GM23338 (cell line): ENCODE data around the gene CAPN9. TPM values are rescaled to one million over a fixed set of nuclear protein-coding genes. Genes with fewer than 3 reads are reported as not detected.

Source experiments
- ATAC-seq: fragments of 200-7000 bp; cut with Tn5 transposase; 3 replicates; pipeline ENCODE4 v1.9.1; 2020
- DNase-seq: peaks from one replicate; pipeline ENCODE4 v3.0.0-alpha.2; 2015; ENCODE audit warnings: low spot score
- H2AFZ ChIP-seq: fragments of 200-600 bp; sonication (generic); 2 replicates; pipeline ENCODE4 v1.8.0; 2016; ENCODE audit warnings: antibody characterized with exemption, mild to moderate bottlenecking, moderate library complexity
- H3F3A ChIP-seq: fragments of 200-600 bp; sonication (generic); replicated peaks from 2 replicates; pipeline ENCODE4 v1.8.0; 2017; ENCODE audit warnings: antibody characterized with exemption, mixed run types, low read depth
- H3K27ac ChIP-seq: fragments of 200-600 bp; sonication (generic); 2 replicates; pipeline ENCODE4 v1.6.1; 2016; ENCODE audit warnings: low read depth
- H3K27me3 ChIP-seq: fragments of 200-600 bp; sonication (generic); 2 replicates; pipeline ENCODE4 v1.8.0; 2016; ENCODE audit warnings: mild to moderate bottlenecking, mixed run types, moderate library complexity; ENCODE audit not compliant: insufficient read depth
- H3K36me3 ChIP-seq: fragments of 200-600 bp; sonication (generic); 2 replicates; pipeline ENCODE4 v1.8.0; 2016; ENCODE audit warnings: mild to moderate bottlenecking; ENCODE audit not compliant: insufficient read depth
- H3K4me1 ChIP-seq: fragments of 200-600 bp; sonication (generic); 2 replicates; pipeline ENCODE4 v1.8.0; 2016; ENCODE audit warnings: mild to moderate bottlenecking, moderate library complexity; ENCODE audit not compliant: insufficient read depth
- H3K4me2 ChIP-seq: fragments of 200-600 bp; sonication (generic); 2 replicates; pipeline ENCODE4 v1.7.1; 2017; ENCODE audit warnings: mixed run types
- H3K4me3 ChIP-seq: fragments of 200-600 bp; sonication (generic); 2 replicates; pipeline ENCODE4 v1.6.1; 2016; ENCODE audit warnings: mixed run types
- H3K79me2 ChIP-seq: fragments of 200-600 bp; sonication (generic); replicated peaks from 2 replicates; pipeline ENCODE4 v1.8.0; 2017; ENCODE audit warnings: mild to moderate bottlenecking; ENCODE audit not compliant: insufficient read depth
- H3K9me2 ChIP-seq: fragments of 200-600 bp; sonication (generic); 2 replicates; pipeline ENCODE4 v1.8.0; 2017; ENCODE audit not compliant: insufficient read depth
- H4K20me1 ChIP-seq: fragments of 200-600 bp; sonication (generic); replicated peaks from 2 replicates; pipeline ENCODE4 v1.8.0; 2017; ENCODE audit warnings: mild to moderate bottlenecking; ENCODE audit not compliant: insufficient read depth
- H3K27ac Mint-ChIP-seq: 2 replicates; pipeline ENCODE4 v1.8.0; 2020; ENCODE audit warnings: inconsistent platforms, mild to moderate bottlenecking, moderate library complexity, mixed read lengths
- H3K27me3 Mint-ChIP-seq: 3 replicates; pipeline ENCODE4 v1.8.0; 2022; ENCODE audit warnings: low read depth, mild to moderate bottlenecking, moderate library complexity, mixed read lengths, inconsistent platforms; ENCODE audit not compliant: insufficient read depth, poor library complexity
- H3K36me3 Mint-ChIP-seq: 3 replicates; pipeline ENCODE4 v1.8.0; 2021; ENCODE audit warnings: low read depth, mild to moderate bottlenecking, inconsistent platforms, moderate library complexity, mixed read lengths
- H3K4me1 Mint-ChIP-seq: 3 replicates; pipeline ENCODE4 v1.8.0; 2020; ENCODE audit warnings: mild to moderate bottlenecking, inconsistent platforms, mixed read lengths
- H3K4me3 Mint-ChIP-seq: 3 replicates; pipeline ENCODE4 v1.8.0; 2021; ENCODE audit warnings: moderate library complexity, mild to moderate bottlenecking, inconsistent platforms, mixed read lengths
- H3K9me3 Mint-ChIP-seq: 3 replicates; pipeline ENCODE4 v1.8.0; 2020; ENCODE audit warnings: moderate library complexity, mild to moderate bottlenecking, inconsistent platforms, mixed read lengths
- CREB1 ChIP-seq: fragments of 250-450 bp; sonication (Bioruptor Pico); IDR thresholded peaks from 2 replicates; pipeline ENCODE4 v1.5.0; 2020; ENCODE audit warnings: low read depth, mild to moderate bottlenecking, moderate library complexity
- EZH2 ChIP-seq: fragments of 200-600 bp; sonication (generic); IDR thresholded peaks from one replicate; pipeline ENCODE4 v1.8.0; 2017; ENCODE audit warnings: antibody characterized with exemption, mild to moderate bottlenecking, low read depth; ENCODE audit not compliant: unreplicated experiment
- EZH2phosphoT487 ChIP-seq: fragments of 200-600 bp; sonication (generic); IDR thresholded peaks from one replicate; pipeline ENCODE4 v1.8.1; 2018; ENCODE audit warnings: antibody characterized with exemption; ENCODE audit not compliant: unreplicated experiment
- NANOG ChIP-seq: IDR thresholded peaks from 2 replicates; pipeline ENCODE4 v1.6.1; 2016; ENCODE audit warnings: antibody characterized with exemption, borderline replicate concordance
- REST ChIP-seq: IDR thresholded peaks from one replicate; pipeline ENCODE4 v1.6.1; 2018; ENCODE audit warnings: antibody characterized with exemption; ENCODE audit not compliant: unreplicated experiment
- STAT1 ChIP-seq: IDR thresholded peaks from one replicate; pipeline ENCODE4 v1.6.1; 2016; ENCODE audit warnings: antibody characterized with exemption; ENCODE audit not compliant: unreplicated experiment
- ZNF114 ChIP-seq: fragments of 250-450 bp; sonication (Bioruptor Pico); IDR thresholded peaks from 2 replicates; pipeline ENCODE4 v1.5.0; 2020; ENCODE audit warnings: mild to moderate bottlenecking, moderate library complexity
- polyA plus RNA-seq: library from polyadenylated mRNA; unstranded; fragments of >200 nt; fragmentation: Nextera tagmentation; extraction: Ambion mirVana; gene quantifications from 2 replicates; pipeline ENCODE4 v1.2.1, GENCODE V29; 2016
- total RNA-seq: library from RNA; depleted of rRNA; stranded (reverse); fragments of >200 nt; shearing (Covaris generic); gene quantifications from 2 replicates; pipeline ENCODE4 v1.2.3, GENCODE V29; 2014
- TF ChIP-seq, protein P1 (sequence below): IDR thresholded peaks from 2 replicates; pipeline ENCODE4 v1.6.1; 2016; ENCODE audit warnings: antibody characterized with exemption

Gene CAPN9
- total and polyA plus RNA-seq, 2 experiments from 2014 or later = 0.07 TPM; not detected in 1

- Mint-ChIP-seq H3K27ac (no peak overlapping the region), H3K4me3 (no peak overlapping the region), H3K9me3 (peaks cover 5% of the 10 kb centered on the region), H3K4me1 (no peaks in the 10 kb centered on the region), H3K36me3 (no peaks in the 10 kb centered on the region), H3K27me3 (peaks cover 3% of the 10 kb centered on the region)
- H2AFZ ChIP-seq = no peak overlapping the region
- ATAC-seq = no peak
- no peaks in the 10 kb centered on the region for H3K36me3 ChIP-seq
- H3K27me3 ChIP-seq = no peaks in the 10 kb centered on the region
- no peaks in the 10 kb centered on the region for H4K20me1 ChIP-seq
- TF ChIP-seq CREB1 (CRISPR knock-in tag) (no peak), EZH2 (no peak), EZH2phosphoT487 (no peak)
- no peak for DNase-seq
- no peak overlapping the region for H3K4me3 ChIP-seq
- H3K4me2 ChIP-seq = no peak overlapping the region
- no peaks in the 10 kb centered on the region for H3F3A ChIP-seq
- no peaks in the 10 kb centered on the region for H3K9me2 ChIP-seq
- no peak overlapping the region for H3K27ac ChIP-seq
- no peaks in the 10 kb centered on the region for H3K79me2 ChIP-seq
- no peaks in the 10 kb centered on the region for H3K4me1 ChIP-seq
Observed at GRCh38 chr1:230807561-230808280, 60.5 kb downstream of the CAPN9 start.

DNA sequence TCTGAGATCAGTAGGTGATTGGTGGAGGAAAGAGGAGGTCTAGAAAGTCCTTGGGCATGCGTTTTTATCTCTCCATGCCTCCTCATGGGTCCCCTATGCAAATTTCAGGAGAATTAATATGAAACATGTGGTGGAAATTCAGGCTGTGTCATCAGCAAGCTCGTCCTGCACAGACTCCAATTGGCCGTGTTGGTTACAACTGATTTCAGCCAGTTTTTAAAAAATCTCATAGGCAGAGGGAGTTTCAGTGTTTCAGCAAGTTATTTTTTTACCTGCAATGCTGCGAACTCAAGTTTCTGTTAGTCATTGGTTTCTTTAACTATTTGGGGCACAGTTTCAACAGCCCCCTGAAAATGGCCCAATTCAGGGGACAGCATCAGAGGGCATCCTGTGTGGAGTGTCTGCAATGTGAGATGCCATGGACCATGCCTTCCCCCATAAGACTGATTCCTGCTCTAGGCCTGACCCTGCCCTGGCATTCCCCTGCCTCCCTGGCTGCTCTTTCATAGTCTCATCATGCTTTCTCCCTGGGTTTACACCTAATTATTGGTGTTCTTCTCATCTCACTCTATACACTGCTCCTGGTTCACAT lies 61.2 kb downstream of the CAPN9 start:
- H3K27me3 ChIP-seq = no peaks in the 10 kb centered on the region
- no peaks in the 10 kb centered on the region for H3F3A ChIP-seq
- H3K79me2 ChIP-seq = no peaks in the 10 kb centered on the region
- no peak overlapping the region for H3K4me2 ChIP-seq
- Mint-ChIP-seq H3K27me3 (peaks cover 3% of the 10 kb centered on the region), H3K4me1 (no peaks in the 10 kb centered on the region), H3K4me3 (no peak overlapping the region), H3K9me3 (peaks cover 12% of the 10 kb centered on the region), H3K27ac (no peak overlapping the region), H3K36me3 (no peaks in the 10 kb centered on the region)
- H3K4me1 ChIP-seq = no peaks in the 10 kb centered on the region
- no peak for DNase-seq
- ATAC-seq = no peak
- no peak overlapping the region for H2AFZ ChIP-seq
- TF ChIP-seq, protein P1, sequence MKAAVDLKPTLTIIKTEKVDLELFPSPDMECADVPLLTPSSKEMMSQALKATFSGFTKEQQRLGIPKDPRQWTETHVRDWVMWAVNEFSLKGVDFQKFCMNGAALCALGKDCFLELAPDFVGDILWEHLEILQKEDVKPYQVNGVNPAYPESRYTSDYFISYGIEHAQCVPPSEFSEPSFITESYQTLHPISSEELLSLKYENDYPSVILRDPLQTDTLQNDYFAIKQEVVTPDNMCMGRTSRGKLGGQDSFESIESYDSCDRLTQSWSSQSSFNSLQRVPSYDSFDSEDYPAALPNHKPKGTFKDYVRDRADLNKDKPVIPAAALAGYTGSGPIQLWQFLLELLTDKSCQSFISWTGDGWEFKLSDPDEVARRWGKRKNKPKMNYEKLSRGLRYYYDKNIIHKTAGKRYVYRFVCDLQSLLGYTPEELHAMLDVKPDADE = no peak
- TF ChIP-seq NANOG (no peak), EZH2phosphoT487 (no peak), REST (no peak), STAT1 (no peak), CREB1 (CRISPR knock-in tag) (no peak), ZNF114 (CRISPR knock-in tag) (no peak)
- H3K27ac ChIP-seq = no peak overlapping the region
- H3K36me3 ChIP-seq = no peaks in the 10 kb centered on the region
- no peak overlapping the region for H3K4me3 ChIP-seq
- no peaks in the 10 kb centered on the region for H3K9me2 ChIP-seq
- no peaks in the 10 kb centered on the region for H4K20me1 ChIP-seq
